Endothelial cell of umbilical vein (primary cell): ENCODE measurements around the gene AVPR2. TPM values are rescaled to one million over a fixed set of nuclear protein-coding genes. Genes with fewer than 3 reads are reported as not detected.

Experiments
- Bru-seq: library from RNA; stranded (reverse); fragments of 400-500 nt; gene quantifications from one replicate; lab custom pipeline; 2021; lab: Mats Ljungman, UMichigan
- BruChase-seq, 2 experiments: library from RNA; stranded (reverse); fragments of 400-500 nt; gene quantifications; one replicate each; lab custom pipeline; 2021; lab: Mats Ljungman, UMichigan
- BruUV-seq: library from RNA; stranded (reverse); fragments of 400-500 nt; replicated peaks from 2 replicates; lab custom pipeline; 2021; lab: Mats Ljungman, UMichigan
- CTCF ChIA-PET: fragments of 300-600, 350-600 bp; sonication (Branson Sonifier 250); formaldehyde crosslinking; loops from one replicate; lab custom pipeline; 2021; ENCODE audit warnings: antibody characterized with exemption, inconsistent platforms; lab: Charles Lee
- POLR2A ChIA-PET: fragments of 300-600, 350-600 bp; sonication (Branson Sonifier 250); formaldehyde crosslinking; loops from one replicate; lab custom pipeline; 2021; ENCODE audit warnings: antibody characterized with exemption, inconsistent platforms; lab: Charles Lee
- DNase-seq: peaks from one replicate; pipeline ENCODE4 v3.0.0-alpha.2; 2011; ENCODE audit warnings: low read depth, low spot score
- FAIRE-seq: peaks from 2 replicates; lab custom pipeline; 2011; peaks lifted over from hg19 to GRCh38; lab: Jason Lieb, UNC
- H2AFZ ChIP-seq: 2 replicates; pipeline ENCODE4 v1.6.0; 2012; ENCODE audit warnings: low read depth, low read length, control low read depth, inconsistent platforms
- H3K27ac ChIP-seq: 2 replicates; pipeline ENCODE4 v1.5.1; 2011; ENCODE audit warnings: low read depth, mild to moderate bottlenecking, control low read depth, low read length, moderate library complexity; ENCODE audit not compliant: insufficient read depth
- H3K27me3 ChIP-seq, 2 experiments: 2 replicates each; pipeline versions ENCODE4 v1.6.0 to v1.6.1; 2011; ENCODE audit warnings: low read length in 2 of 2, mixed read lengths in 1 of 2; ENCODE audit not compliant: control insufficient read depth in 2 of 2, insufficient read depth in 2 of 2
- H3K36me3 ChIP-seq, 2 experiments: 2 replicates in 1 of 2; 3 replicates in 1 of 2; pipeline ENCODE4 v1.5.1; 2011; ENCODE audit warnings: low read length in 2 of 2, mild to moderate bottlenecking in 1 of 2, moderate library complexity in 1 of 2; ENCODE audit not compliant: control insufficient read depth in 2 of 2, insufficient read depth in 2 of 2; ENCODE audit errors: extremely low read depth in 1 of 2
- H3K4me1 ChIP-seq: 3 replicates; pipeline ENCODE4 v1.5.1; 2011; ENCODE audit warnings: mild to moderate bottlenecking, low read length; ENCODE audit not compliant: control insufficient read depth, insufficient read depth; ENCODE audit errors: extremely low read depth
- H3K4me2 ChIP-seq: 2 replicates; pipeline ENCODE4 v1.6.1; 2011; ENCODE audit warnings: low read length, control low read depth, mixed read lengths; ENCODE audit not compliant: insufficient read depth
- H3K4me3 ChIP-seq, 3 experiments: fragments of 200-600 bp in 1 of 3; sonication (generic), shearing (Covaris generic) in 1 of 3; replicated peaks in 1 of 3; 2 replicates each; pipeline ENCODE4 v1.5.1; 2011 to 2016; ENCODE audit warnings: control low read depth in 3 of 3, low read length in 3 of 3, mild to moderate bottlenecking in 2 of 3, inconsistent platforms in 1 of 3, low read depth in 1 of 3, moderate library complexity in 1 of 3; ENCODE audit not compliant: insufficient read depth in 1 of 3
- H3K79me2 ChIP-seq: 2 replicates; pipeline ENCODE4 v1.6.0; 2012; ENCODE audit warnings: low read length, inconsistent platforms; ENCODE audit not compliant: control insufficient read depth, insufficient read depth
- H3K9ac ChIP-seq: replicated peaks from 2 replicates; pipeline ENCODE3; 2011; ENCODE audit warnings: low read length, control low read depth; ENCODE audit not compliant: insufficient read depth; ENCODE audit errors: extremely low read depth
- H3K9me1 ChIP-seq: replicated peaks from 3 replicates; pipeline ENCODE4 v1.6.0; 2011; ENCODE audit warnings: mild to moderate bottlenecking, low read length; ENCODE audit not compliant: control insufficient read depth, insufficient read depth; ENCODE audit errors: extremely low read depth
- H3K9me3 ChIP-seq: replicated peaks from 2 replicates; pipeline ENCODE4 v1.5.1; 2012; ENCODE audit warnings: low read length, inconsistent platforms; ENCODE audit not compliant: control insufficient read depth, insufficient read depth
- H4K20me1 ChIP-seq: replicated peaks from 2 replicates; pipeline ENCODE3; 2011; ENCODE audit warnings: mild to moderate bottlenecking, low read length; ENCODE audit not compliant: control insufficient read depth, insufficient read depth; ENCODE audit errors: extremely low read depth
- CTCF ChIP-seq, 2 donors: IDR thresholded peaks; 1 replicate in 1 of 2; 2 replicates in 1 of 2; pipeline ENCODE4 v1.5.1; 2011; ENCODE audit warnings: low read length in 2 of 2, mild to moderate bottlenecking in 2 of 2, moderate library complexity in 2 of 2, control low read depth in 1 of 2, inconsistent platforms in 1 of 2, low read depth in 1 of 2; ENCODE audit not compliant: insufficient read depth in 1 of 2; ENCODE audit errors: extremely low read depth in 1 of 2
- EZH2 ChIP-seq: IDR thresholded peaks from 2 replicates; pipeline ENCODE4 v1.6.1; 2012; ENCODE audit warnings: borderline replicate concordance, low read depth, mild to moderate bottlenecking, moderate library complexity, low read length, inconsistent platforms; ENCODE audit not compliant: severe bottlenecking
- FOS ChIP-seq: IDR thresholded peaks from 2 replicates; pipeline ENCODE4 v1.6.1; 2011; ENCODE audit warnings: mild to moderate bottlenecking, low read length, moderate library complexity, borderline replicate concordance; ENCODE audit not compliant: insufficient read depth
- GATA2 ChIP-seq: IDR thresholded peaks from 2 replicates; pipeline ENCODE4 v1.7.0; 2011; ENCODE audit warnings: low read depth, mild to moderate bottlenecking, moderate library complexity, mixed read lengths, low read length; ENCODE audit not compliant: insufficient read length, insufficient read depth
- JUN ChIP-seq: IDR thresholded peaks from 2 replicates; pipeline ENCODE4 v1.6.1; 2011; ENCODE audit warnings: borderline replicate concordance, low read depth; ENCODE audit not compliant: insufficient read length, insufficient read depth
- MAX ChIP-seq: IDR thresholded peaks from 2 replicates; pipeline ENCODE4 v1.6.1; 2011; ENCODE audit not compliant: insufficient read depth, insufficient read length
- MYC ChIP-seq: IDR thresholded peaks from one replicate; pipeline ENCODE4 v1.6.1; 2011; ENCODE audit warnings: mild to moderate bottlenecking, low read depth, low read length
- POLR2A ChIP-seq: IDR thresholded peaks from 2 replicates; pipeline ENCODE4 v1.6.1; 2012; ENCODE audit warnings: low read depth, mild to moderate bottlenecking, control low read depth, low read length
- POLR2AphosphoS5 ChIP-seq: IDR thresholded peaks from 2 replicates; pipeline ENCODE4 v1.6.1; 2012; ENCODE audit warnings: low read depth, mild to moderate bottlenecking, control low read depth, low read length, moderate library complexity; ENCODE audit not compliant: insufficient read depth
- dilution Hi-C: fragments of 300-500 bp; cut with MboI; formaldehyde crosslinking; loops from one replicate; pipeline ENCODE4 v1.15.0; 2019; ENCODE audit warnings: low sequenced_read_pairs; ENCODE audit not compliant: extremely low pct_ligation_motif_present
- intact Hi-C: fragments of 100-400 bp; cut with micrococcal nuclease; formaldehyde crosslinking; loops from one replicate; pipeline ENCODE4 v1.10.0; 2022
- long read RNA-seq: library from polyadenylated mRNA; stranded (forward); transcript quantifications from one replicate; pipeline ENCODE4 v2.0.0, GENCODE V29; 2021
- polyA minus RNA-seq, 3 experiments: library from RNA; depleted of rRNA, polyadenylated mRNA; stranded (reverse); fragments of >200 nt; gene quantifications; 1 replicate in 1 of 3; 2 replicates in 2 of 3; pipeline ENCODE4 v1.2.3, GENCODE V29; 2011
- polyA plus RNA-seq, 4 experiments: library from polyadenylated mRNA; depleted of rRNA in 3 of 4; stranded (reverse) in 3 of 4; unstranded in 1 of 4; fragments of >200 nt; gene quantifications; 2 replicates each; pipeline versions ENCODE4 v1.2.1 to v1.2.3, GENCODE V29; 2011 to 2012; ENCODE audit warnings: missing spikeins in 1 of 4
- total RNA-seq: library from RNA; stranded (reverse); gene quantifications from 2 replicates; pipeline ENCODE4 v1.2.3, GENCODE V29; 2021

The AVPR2 gene
- total RNA-seq, result not detected in 2 replicates
- not detected in 2 replicates for polyA plus RNA-seq
- polyA plus RNA-seq (2011; cell fraction: cytosol; rRNA removed), result not detected in 2 replicates
- polyA plus RNA-seq (2011; cell fraction: nucleus; rRNA removed), result not detected in 2 replicates
- polyA plus RNA-seq (2012), result not detected in 2 replicates
- not detected in 2 replicates for polyA minus RNA-seq
- not detected for polyA minus RNA-seq (2011; cell fraction: cytosol; rRNA and poly(A)+ RNA removed)
- polyA minus RNA-seq (2011; cell fraction: nucleus; rRNA and poly(A)+ RNA removed), result not detected in 2 replicates
- Bru-seq, nascent RNA, result not detected
- not detected for BruChase-seq, experiment 1, labeled RNA remaining after a 6-hour chase
- not detected for BruChase-seq, experiment 2, labeled RNA remaining after a 2-hour chase
- long read RNA-seq, result 0 reads

GRCh38 chrX:153903991-153904957 is at the start of gene AVPR2:
Gene AVPR2, plus strand, starts transcription at chrX:153904673. Its CDS starts 473 bp downstream, at chrX:153905146.
- Histone ChIP-seq H3K27ac (no peak within 1 kb of the TSS), H3K27me3 (no peaks in the 10 kb centered on the region), H3K4me3 (no peak within 1 kb of the TSS), H2AFZ (no peak within 1 kb of the TSS), H3K9me1 (no peaks in the 10 kb centered on the region), H3K79me2 (no peaks in the 10 kb centered on the region), H3K4me1 (no peaks in the 10 kb centered on the region), H4K20me1 (no peaks in the 10 kb centered on the region), H3K9ac (no peak within 1 kb of the TSS), H3K36me3 (no peaks in the 10 kb centered on the region), H3K4me2 (no peak within 1 kb of the TSS), H3K9me3 (no peaks in the 10 kb centered on the region)
- intact Hi-C loops (no loop called here), dilution Hi-C loops (no loop called here)
- TF ChIP-seq FOS, result no peak
- TF ChIP-seq POLR2AphosphoS5, result no peak
- TF ChIP-seq GATA2, result no peak
- no peak for TF ChIP-seq CTCF (IDR thresholded peaks at IDR 0.05; ENCODE audit: extremely low read depth in 1 of 2, insufficient read depth in 1 of 2, low read depth in 1 of 2, low read length in 2 of 2)
- no peak for TF ChIP-seq POLR2A
- no peak for TF ChIP-seq EZH2
- no peak for TF ChIP-seq MYC
- TF ChIP-seq JUN, result no peak
- no peak for TF ChIP-seq MAX
- FAIRE-seq, result no peak
- BruUV-seq, result no TSS peak
- ChIA-PET POLR2A (no interaction called here), CTCF (no interaction called here)
- no peak for DNase-seq
